Suprapubic skin (tissue), 4 donors: Measurements from ENCODE around the gene GLT8D1.

Source experiments
- CTCF ChIP-seq, 2 donors: fragments of 200-600 bp in 1 of 2; fragments of 450-650 bp in 1 of 2; sonication (generic) in 1 of 2; IDR thresholded peaks; one replicate each; pipeline ENCODE4 v1.5.1; 2016 to 2019; ENCODE audit warnings: antibody characterized with exemption in 2 of 2, mild to moderate bottlenecking in 1 of 2, moderate library complexity in 1 of 2
- POLR2A ChIP-seq, 2 donors: fragments of 450-650 bp; IDR thresholded peaks; one replicate each; pipeline ENCODE4 v1.6.1; 2017; ENCODE audit warnings: antibody characterized with exemption in 2 of 2, mild to moderate bottlenecking in 2 of 2, moderate library complexity in 2 of 2
- POLR2AphosphoS5 ChIP-seq, 3 donors: sonication (generic); formaldehyde crosslinking; IDR thresholded peaks; one replicate each; pipeline ENCODE4 v1.6.1; 2017; ENCODE audit warnings: antibody characterized with exemption in 3 of 3

DNA sequence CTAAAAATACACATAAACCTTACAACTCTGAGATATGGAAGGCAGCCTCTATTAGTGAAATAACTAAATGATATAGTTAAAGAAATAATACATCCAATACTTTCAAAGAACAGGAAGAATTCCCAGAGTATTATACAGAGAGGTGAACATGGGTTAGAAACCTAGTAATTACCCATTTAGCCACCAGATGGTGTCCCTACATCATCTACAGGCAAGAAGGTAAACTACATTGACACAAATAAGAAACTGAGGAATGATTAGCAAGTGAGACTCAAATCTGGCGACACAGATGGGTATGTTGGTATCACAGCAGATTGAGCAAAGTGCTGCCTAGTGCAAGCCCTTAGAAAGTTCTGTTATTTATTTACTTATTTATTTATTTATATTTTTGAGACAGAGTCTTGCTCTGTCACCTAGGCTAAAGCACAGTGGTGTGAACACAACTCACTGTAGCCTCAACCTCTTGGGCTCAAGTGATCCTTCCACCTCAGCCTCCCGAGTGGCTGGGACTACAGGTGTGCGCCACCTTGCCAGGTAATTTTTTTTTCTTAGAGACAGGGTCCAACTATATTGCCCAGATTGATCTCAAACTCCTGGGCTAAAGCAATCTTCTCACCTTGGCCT lies 36.9 kb upstream of the GLT8D1 start:
- TF ChIP-seq CTCF (IDR thresholded peaks at IDR 0.05), result peak; percentile 37
- TF ChIP-seq POLR2AphosphoS5 (IDR thresholded peaks at IDR 0.05), result no peak
- no peak for TF ChIP-seq POLR2A (IDR thresholded peaks at IDR 0.05)
